Measurements from ENCODE around the gene B3GALT4. TPM values are rescaled to one million over a fixed set of nuclear protein-coding genes. Genes with fewer than 3 reads are reported as not detected.

B3GALT4 gene
- total and polyA plus RNA-seq, 2 experiments from 2014 or later: 2.6 to 2.7 TPM

- WGBS, 2 experiments (ENCODE audit: low coverage in 1 of 2, low lambda C conversion rate in 2 of 2, missing lambda C conversion rate in 2 of 2): 67 to 75% methylated on average over 3 of the region's 3 CpGs
- H3K27me3 ChIP-seq (replicated peaks; ENCODE audit: insufficient read depth): no peaks in the 10 kb centered on the region
- in situ Hi-C loops (cut with MboI): no loop called here
- TF ChIP-seq EZH2 (IDR thresholded peaks at IDR 0.05; ENCODE audit: insufficient read depth, poor library complexity, severe bottlenecking) (no peak), EZH2phosphoT487 (IDR thresholded peaks at IDR 0.05; ENCODE audit: insufficient read depth, low read depth) (no peak)
- H3K36me3 ChIP-seq (ENCODE audit: low read depth): peaks cover 6% of the 10 kb centered on the region; the same call in 1 of the 2 replicates
- peaks cover 13% of the 10 kb centered on the region for H3F3A ChIP-seq (ENCODE audit: insufficient read depth)
- no peak overlapping the region for H3K4me2 ChIP-seq (ENCODE audit: unreplicated experiment)
- H3K4me1 ChIP-seq (ENCODE audit: insufficient read depth): peaks cover 10% of the 10 kb centered on the region; the same call in 1 of the 2 replicates
- peaks cover 67% of the 10 kb centered on the region for H3K79me2 ChIP-seq (ENCODE audit: insufficient read depth)
- H3K4me3 ChIP-seq: no peak overlapping the region
- H3K27ac ChIP-seq: peak overlapping the region; percentile 97; the same call in 1 of the 2 replicates
- DNase-seq: no peak
- no peak overlapping the region for H2AFZ ChIP-seq
- no peaks in the 10 kb centered on the region for H3K9me3 ChIP-seq (ENCODE audit: low read depth)
- H4K20me1 ChIP-seq (ENCODE audit: insufficient read depth): no peaks in the 10 kb centered on the region
- peak overlapping the region; percentile 29; the same call in 1 of the 2 replicates for H3K9ac ChIP-seq
- H3K9me2 ChIP-seq (ENCODE audit: insufficient read depth): no peaks in the 10 kb centered on the region
Measured at GRCh38 chr6:33301877-33302276, 25.0 kb downstream of the B3GALT4 start.

DNA sequence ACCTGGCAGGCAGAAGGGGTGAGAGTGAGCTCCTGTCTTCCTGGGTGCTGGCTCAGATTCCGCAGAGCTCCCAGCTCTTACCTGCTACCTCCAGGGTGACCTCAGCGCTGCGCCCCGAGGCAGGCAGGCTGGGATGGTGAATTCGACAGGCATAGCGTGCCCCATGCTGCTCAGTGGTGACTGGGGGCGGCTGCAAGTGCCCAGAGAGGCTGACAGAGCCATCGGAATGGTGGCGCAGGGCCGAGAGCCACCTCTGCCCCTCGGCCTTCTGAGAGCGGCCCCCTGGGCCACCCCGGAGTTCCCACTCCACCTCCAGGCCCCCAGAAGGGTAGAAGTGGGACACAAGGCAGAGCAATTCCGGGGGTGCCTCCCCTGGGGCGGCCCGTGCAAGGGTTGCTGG is 27.3 kb downstream of the B3GALT4 start:
- no peaks in the 10 kb centered on the region; the same call in 1 of the 2 replicates for H4K20me1 ChIP-seq (ENCODE audit: insufficient read depth)
- in situ Hi-C loops (cut with MboI): no loop called here

GRCh38 chr6:33305052-33305451 is 28.1 kb downstream of the B3GALT4 start:
- peaks cover 15% of the 10 kb centered on the region for H3K36me3 ChIP-seq (ENCODE audit: low read depth)
- H2AFZ ChIP-seq: no peak overlapping the region
- H4K20me1 ChIP-seq (ENCODE audit: insufficient read depth): no peaks in the 10 kb centered on the region; the same call in 1 of the 2 replicates
- peaks cover 98% of the 10 kb centered on the region for H3K79me2 ChIP-seq (ENCODE audit: insufficient read depth)
- in situ Hi-C loops (cut with MboI): no loop called here
- H3F3A ChIP-seq (ENCODE audit: insufficient read depth): peaks cover 13% of the 10 kb centered on the region
- H3K27me3 ChIP-seq (replicated peaks; ENCODE audit: insufficient read depth): no peaks in the 10 kb centered on the region
- no peak overlapping the region for H3K4me3 ChIP-seq
- WGBS, 2 experiments (ENCODE audit: low coverage in 1 of 2, low lambda C conversion rate in 2 of 2, missing lambda C conversion rate in 2 of 2): 86 to 89% methylated on average over 8 of the region's 8 CpGs
- H3K9me2 ChIP-seq (ENCODE audit: insufficient read depth): no peaks in the 10 kb centered on the region
- no peaks in the 10 kb centered on the region for H3K9me3 ChIP-seq (ENCODE audit: low read depth)
- H3K9ac ChIP-seq: no peak overlapping the region
- no peak for TF ChIP-seq EZH2phosphoT487 (IDR thresholded peaks at IDR 0.05; ENCODE audit: insufficient read depth, low read depth)
- no peak for TF ChIP-seq EZH2 (IDR thresholded peaks at IDR 0.05; ENCODE audit: insufficient read depth, poor library complexity, severe bottlenecking)
- no peak overlapping the region for H3K27ac ChIP-seq
- no peak for DNase-seq
- no peak overlapping the region for H3K4me2 ChIP-seq (ENCODE audit: unreplicated experiment)
- peaks cover 10% of the 10 kb centered on the region; the same call in 1 of the 2 replicates for H3K4me1 ChIP-seq (ENCODE audit: insufficient read depth)

More for the DNA sequence above, 27.3 kb downstream of the B3GALT4 start:
- H3K9me3 ChIP-seq (ENCODE audit: low read depth): no peaks in the 10 kb centered on the region
- WGBS, 2 experiments (ENCODE audit: low coverage in 1 of 2, low lambda C conversion rate in 2 of 2, missing lambda C conversion rate in 2 of 2): 84 to 85% methylated on average over 15 to 16 of the region's 16 CpGs
- H3K4me1 ChIP-seq (ENCODE audit: insufficient read depth): peaks cover 10% of the 10 kb centered on the region; the same call in 1 of the 2 replicates
- peaks cover 90% of the 10 kb centered on the region for H3K79me2 ChIP-seq (ENCODE audit: insufficient read depth)
- no peak for TF ChIP-seq EZH2phosphoT487 (IDR thresholded peaks at IDR 0.05; ENCODE audit: insufficient read depth, low read depth)
- no peak for TF ChIP-seq EZH2 (IDR thresholded peaks at IDR 0.05; ENCODE audit: insufficient read depth, poor library complexity, severe bottlenecking)
- H3K4me3 ChIP-seq: no peak overlapping the region
- H3K9ac ChIP-seq: no peak overlapping the region
- H3K9me2 ChIP-seq (ENCODE audit: insufficient read depth): no peaks in the 10 kb centered on the region
- no peak overlapping the region for H3K4me2 ChIP-seq (ENCODE audit: unreplicated experiment)
- H3K36me3 ChIP-seq (ENCODE audit: low read depth): peaks cover 15% of the 10 kb centered on the region
- H3F3A ChIP-seq (ENCODE audit: insufficient read depth): peaks cover 13% of the 10 kb centered on the region
- no peak overlapping the region for H3K27ac ChIP-seq
- H3K27me3 ChIP-seq (replicated peaks; ENCODE audit: insufficient read depth): no peaks in the 10 kb centered on the region
- no peak overlapping the region for H2AFZ ChIP-seq
- no peak for DNase-seq

DNA sequence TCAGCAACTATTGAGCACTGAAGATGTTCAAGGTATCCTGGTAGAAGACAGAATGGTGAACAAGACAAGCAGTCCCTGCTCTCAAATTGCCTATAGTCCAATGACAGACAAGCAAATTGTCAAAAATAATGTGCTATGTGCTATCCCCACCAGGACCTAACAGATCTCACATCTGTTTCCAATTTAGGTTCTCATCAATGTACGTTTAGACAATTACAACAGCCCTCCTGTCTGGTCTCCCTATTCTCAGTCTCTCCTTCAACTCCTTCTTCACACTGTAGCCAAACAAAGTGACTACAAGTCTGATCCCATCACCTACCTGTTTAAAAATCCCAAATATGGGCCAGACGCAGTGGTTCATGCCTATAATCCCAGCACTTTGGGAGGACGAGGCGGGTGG is 29.4 kb downstream of the B3GALT4 start:
- Histone ChIP-seq H3K27ac (no peak overlapping the region), H3K9ac (no peak overlapping the region), H3K9me2 (ENCODE audit: insufficient read depth) (no peaks in the 10 kb centered on the region), H3K27me3 (replicated peaks; ENCODE audit: insufficient read depth) (no peaks in the 10 kb centered on the region), H3F3A (ENCODE audit: insufficient read depth) (peaks cover 6% of the 10 kb centered on the region; the same call in 1 of the 2 replicates), H3K9me3 (ENCODE audit: low read depth) (no peaks in the 10 kb centered on the region), H3K4me2 (ENCODE audit: unreplicated experiment) (no peak overlapping the region), H3K79me2 (ENCODE audit: insufficient read depth) (peaks cover 100% of the 10 kb centered on the region), H3K4me3 (no peak overlapping the region), H3K36me3 (ENCODE audit: low read depth) (peaks cover 15% of the 10 kb centered on the region), H3K4me1 (ENCODE audit: insufficient read depth) (peaks cover 4% of the 10 kb centered on the region; the same call in 1 of the 2 replicates), H2AFZ (no peak overlapping the region), H4K20me1 (ENCODE audit: insufficient read depth) (no peaks in the 10 kb centered on the region; the same call in 1 of the 2 replicates)
- 76 to 79% methylated on average over 4 of the region's 4 CpGs for WGBS, 2 experiments (ENCODE audit: low coverage in 1 of 2, low lambda C conversion rate in 2 of 2, missing lambda C conversion rate in 2 of 2)
- no peak for DNase-seq
- in situ Hi-C loops (cut with MboI): no loop called here
- TF ChIP-seq EZH2 (IDR thresholded peaks at IDR 0.05; ENCODE audit: insufficient read depth, poor library complexity, severe bottlenecking) (no peak), EZH2phosphoT487 (IDR thresholded peaks at IDR 0.05; ENCODE audit: insufficient read depth, low read depth) (no peak)

Measured in GM23248 (cell line).